ENCODE results near the gene CCDC6.
"Not testable (repeated sequence)": the region's sequence is repeated elsewhere in the genome, so short reads cannot be mapped to it uniquely, and the experiment has no call there.

Gene CCDC6

GRCh38 chr10:59748834-59749233 lies 157.5 kb downstream of the CCDC6 start:
- DNase-seq (ENCODE audit: low read depth, low spot score): no peak
- H3K4me3 ChIP-seq (ENCODE audit: low read length): no peak overlapping the region

GRCh38 chr10:59745163-59745650 lies 161.1 kb downstream of the CCDC6 start:
- no peak overlapping the region for H3K4me3 ChIP-seq (ENCODE audit: low read length)
- no peak for DNase-seq (ENCODE audit: low read depth, low spot score)

GRCh38 chr10:59744762-59745161 lies 161.6 kb downstream of the CCDC6 start:
- not testable (repeated sequence) for DNase-seq (ENCODE audit: low read depth, low spot score); H3K4me3 ChIP-seq (ENCODE audit: low read length)

GRCh38 chr10:59744156-59744555 lies 162.2 kb downstream of the CCDC6 start:
- not testable (repeated sequence) for DNase-seq (ENCODE audit: low read depth, low spot score); H3K4me3 ChIP-seq (ENCODE audit: low read length)

- H3K4me3 ChIP-seq (ENCODE audit: low read length): no peak overlapping the region
- no peak for DNase-seq (ENCODE audit: low read depth, low spot score)
These were observed 164.8 kb downstream of the CCDC6 start for GRCh38 chr10:59741583-59741982.

- H3K4me3 ChIP-seq (ENCODE audit: low read length): no peak overlapping the region
- no peak for DNase-seq (ENCODE audit: low read depth, low spot score)
These were observed 165.3 kb downstream of the CCDC6 start for GRCh38 chr10:59741048-59741447.
